Measurements from ENCODE around the gene GPBP1.
"Not testable (repeated sequence)": the region's sequence is repeated elsewhere in the genome, so short reads cannot be mapped to it uniquely, and the experiment has no call there.

GPBP1 gene

DNA sequence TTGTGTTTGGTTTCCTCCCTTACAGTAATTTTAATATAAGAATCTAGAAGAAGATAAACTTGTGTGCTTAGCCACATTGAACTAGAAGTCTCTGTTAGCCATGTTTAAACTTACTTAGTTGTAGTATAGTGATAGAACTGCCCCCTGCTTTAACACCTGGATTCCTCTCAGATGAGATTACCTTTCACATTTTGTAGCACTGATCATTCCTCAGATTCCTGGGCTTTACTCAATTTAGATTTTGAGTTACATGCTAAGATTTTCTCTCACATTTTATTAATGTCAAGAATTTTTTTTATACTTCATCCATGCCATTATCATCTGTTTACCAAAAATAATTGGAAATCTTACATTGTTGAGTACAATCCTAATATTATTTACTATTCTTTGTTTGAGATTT is 70.5 kb downstream of the GPBP1 start:
- Mint-ChIP-seq H3K36me3 (ENCODE audit: insufficient read depth) (peaks cover 50% of the 10 kb centered on the region), H3K4me1 (ENCODE audit: low read depth in 2 of 2) (peaks cover 8 to 36% of the 10 kb centered on the region in 2 donors), H3K4me3 (no peak overlapping the region), H3K27ac (peak overlapping the region in 1 of 2 donors; percentile 71), H3K9me3 (no peaks in the 10 kb centered on the region), H3K27me3 (no peaks in the 10 kb centered on the region)
- ATAC-seq (replicated peaks) (no peak), DNase-seq (no peak)

DNA sequence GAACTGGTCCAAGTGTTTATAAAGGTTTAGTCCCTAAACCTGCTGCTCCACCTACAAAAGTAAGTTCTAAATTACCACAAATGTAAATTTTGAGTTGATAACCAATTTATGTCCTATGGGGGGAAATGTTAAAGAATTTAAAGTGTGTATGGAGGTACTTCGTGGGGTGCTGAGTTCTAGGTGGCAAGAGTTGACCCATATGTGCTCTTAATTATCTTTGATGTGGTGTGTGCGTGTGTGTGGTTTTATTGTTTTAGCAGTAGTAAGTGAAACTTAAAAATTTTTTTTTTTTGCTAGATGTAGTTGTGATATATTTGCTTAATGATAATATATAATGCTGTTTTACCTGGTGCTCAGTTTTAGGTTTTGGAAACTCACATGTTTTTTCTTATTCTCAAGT is 72.6 kb downstream of the GPBP1 start:
- ATAC-seq (replicated peaks) (peak; percentile 99), DNase-seq (peak in 2 of 3 experiments; percentile 5 to 10)
- peaks cover 63% of the 10 kb centered on the region for H3K36me3 Mint-ChIP-seq (ENCODE audit: insufficient read depth)
- no peaks in the 10 kb centered on the region for H3K27me3 Mint-ChIP-seq
- peak overlapping the region; percentile 2 to 40 for H3K4me3 Mint-ChIP-seq
- H3K9me3 Mint-ChIP-seq, result no peaks in the 10 kb centered on the region
- peak overlapping the region; percentile 57 to 83 for H3K27ac Mint-ChIP-seq
- H3K4me1 Mint-ChIP-seq (ENCODE audit: low read depth in 2 of 2), result peaks cover 8 to 34% of the 10 kb centered on the region in 2 donors

DNA sequence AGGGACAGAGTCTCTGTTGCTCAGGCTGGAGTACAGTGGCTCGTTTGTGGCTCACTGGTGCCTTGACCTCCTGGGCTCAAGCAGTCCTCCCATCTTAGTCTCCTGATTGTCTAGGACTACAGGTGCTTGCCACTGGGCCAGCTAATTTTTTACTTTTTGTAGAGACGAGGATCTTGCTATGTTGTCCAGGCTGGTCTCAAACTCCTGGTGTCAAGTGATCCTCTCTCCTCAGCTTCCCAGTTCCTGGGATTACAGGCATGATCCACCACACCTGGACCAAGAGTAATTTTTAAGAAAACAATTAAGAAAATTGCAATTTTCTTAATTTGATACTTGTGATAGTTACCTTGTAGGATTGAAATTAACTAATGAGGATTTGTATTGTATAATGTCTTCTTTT is 73.9 kb downstream of the GPBP1 start:
- no peak for ATAC-seq (replicated peaks)
- peak overlapping the region in 1 of 2 donors; percentile 32 for H3K27ac Mint-ChIP-seq
- no peaks in the 10 kb centered on the region for H3K9me3 Mint-ChIP-seq
- H3K4me1 Mint-ChIP-seq (ENCODE audit: low read depth in 2 of 2), result peaks cover 8 to 30% of the 10 kb centered on the region in 2 donors
- H3K27me3 Mint-ChIP-seq, result no peaks in the 10 kb centered on the region
- H3K36me3 Mint-ChIP-seq (ENCODE audit: insufficient read depth), result peaks cover 71% of the 10 kb centered on the region
- no peak for DNase-seq
- no peak overlapping the region for H3K4me3 Mint-ChIP-seq

DNA sequence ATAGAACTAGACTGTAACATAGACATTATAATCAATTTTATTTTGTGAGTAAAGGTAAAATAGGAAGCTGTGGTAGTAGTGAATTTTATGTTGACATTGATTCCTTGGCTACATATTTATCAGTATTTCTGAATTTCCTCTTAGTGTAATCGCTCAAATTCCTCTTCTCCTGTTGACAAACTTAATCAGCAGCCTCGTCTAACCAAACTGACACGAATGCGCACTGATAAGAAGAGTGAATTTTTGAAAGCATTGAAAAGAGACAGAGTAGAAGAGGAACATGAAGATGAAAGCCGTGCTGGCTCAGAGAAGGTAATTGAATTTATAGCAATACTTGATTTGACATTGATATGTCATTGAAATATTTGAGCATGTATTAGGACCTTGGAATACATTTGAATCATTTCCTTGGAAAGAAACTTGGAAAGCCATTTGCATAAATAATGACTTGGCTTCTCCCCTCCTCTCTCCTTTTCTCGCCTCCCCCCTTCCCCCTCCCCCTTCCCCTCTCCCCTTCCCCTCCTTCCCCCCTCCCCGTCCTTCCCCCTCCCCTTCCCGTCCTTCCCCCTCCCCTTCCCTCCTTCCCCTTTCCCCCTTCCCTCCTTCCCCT is 75.5 kb downstream of the GPBP1 start:
- H3K36me3 Mint-ChIP-seq (ENCODE audit: insufficient read depth), result peaks cover 85% of the 10 kb centered on the region
- no peak for ATAC-seq (replicated peaks)
- peak overlapping the region; percentile 28 to 78 for H3K27ac Mint-ChIP-seq
- H3K9me3 Mint-ChIP-seq, result no peaks in the 10 kb centered on the region
- no peaks in the 10 kb centered on the region for H3K27me3 Mint-ChIP-seq
- no peak for DNase-seq
- H3K4me1 Mint-ChIP-seq (ENCODE audit: low read depth in 2 of 2), result peaks cover 7 to 26% of the 10 kb centered on the region in 2 donors
- H3K4me3 Mint-ChIP-seq, result no peak overlapping the region

DNA sequence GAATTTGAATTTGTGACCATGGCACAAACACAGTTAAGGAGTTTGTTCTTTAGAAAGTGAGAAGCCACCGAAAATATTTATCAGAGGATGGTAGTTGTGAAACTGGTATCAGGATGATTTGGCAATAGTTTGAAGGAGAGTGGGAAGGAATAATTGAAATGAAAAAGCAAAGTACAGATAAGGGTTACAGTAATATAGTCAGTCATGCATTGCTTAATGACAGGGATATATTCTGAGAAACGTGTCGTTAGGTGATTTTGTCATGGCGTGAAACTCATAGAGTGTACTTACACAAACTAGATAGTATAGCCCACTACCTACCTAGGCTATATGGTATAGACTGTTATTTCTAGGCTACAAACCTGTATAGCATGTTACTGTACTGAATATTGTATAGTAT is 84.2 kb downstream of the GPBP1 start:
- ATAC-seq (replicated peaks) (no peak), DNase-seq (no peak)
- H3K4me3 Mint-ChIP-seq, result no peak overlapping the region
- peaks cover 85% of the 10 kb centered on the region for H3K36me3 Mint-ChIP-seq (ENCODE audit: insufficient read depth)
- H3K9me3 Mint-ChIP-seq, result no peaks in the 10 kb centered on the region
- H3K27me3 Mint-ChIP-seq, result no peaks in the 10 kb centered on the region
- peak overlapping the region in 1 of 2 donors; percentile 65 for H3K27ac Mint-ChIP-seq
- peaks cover 15 to 17% of the 10 kb centered on the region in 2 donors for H3K4me1 Mint-ChIP-seq (ENCODE audit: low read depth in 2 of 2)

DNA sequence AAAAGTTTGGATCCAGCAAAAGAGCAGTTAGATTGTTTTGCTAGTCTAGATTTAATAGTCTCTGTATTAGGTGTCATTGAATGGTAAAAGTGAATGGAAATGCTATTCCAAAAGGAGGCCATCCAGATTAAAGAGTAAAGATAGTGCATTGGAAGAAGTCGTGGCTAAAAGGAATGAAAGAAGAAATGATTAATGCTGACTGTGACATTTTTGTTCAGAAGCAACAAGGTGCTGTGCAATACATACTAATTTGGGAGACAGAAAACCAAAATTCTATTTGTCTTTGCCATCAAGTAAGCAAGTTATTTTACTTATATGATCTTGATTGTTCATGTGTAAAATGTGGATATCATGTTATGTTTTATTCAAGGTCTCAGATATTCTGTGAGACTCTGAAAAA is 85.1 kb downstream of the GPBP1 start:
- peaks cover 15 to 17% of the 10 kb centered on the region in 2 donors for H3K4me1 Mint-ChIP-seq (ENCODE audit: low read depth in 2 of 2)
- H3K27me3 Mint-ChIP-seq, result no peaks in the 10 kb centered on the region
- H3K4me3 Mint-ChIP-seq, result no peak overlapping the region
- H3K36me3 Mint-ChIP-seq (ENCODE audit: insufficient read depth), result peaks cover 81% of the 10 kb centered on the region
- DNase-seq, result no peak
- peak overlapping the region in 1 of 2 donors; percentile 3 for H3K27ac Mint-ChIP-seq
- ATAC-seq (replicated peaks), result no peak
- no peaks in the 10 kb centered on the region for H3K9me3 Mint-ChIP-seq

DNA sequence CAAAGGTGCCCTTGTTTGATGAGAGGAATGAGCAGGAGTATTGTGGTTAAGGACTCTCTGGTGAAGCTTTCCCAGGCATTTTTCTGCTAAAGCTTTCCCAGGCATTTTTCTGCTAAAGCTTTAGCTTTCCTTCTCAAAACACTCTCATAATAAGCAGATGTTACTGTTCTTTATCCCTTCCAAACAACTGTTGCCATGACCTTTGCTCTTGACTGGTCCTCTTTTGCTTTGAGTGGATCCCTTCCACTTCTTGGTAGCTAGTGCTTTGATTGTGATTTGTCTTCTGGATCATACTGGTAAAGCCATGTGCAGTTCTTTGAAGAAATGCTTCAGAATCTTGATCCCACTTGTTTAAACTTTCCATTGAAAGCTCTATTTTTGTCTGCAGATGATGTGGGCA is 85.8 kb downstream of the GPBP1 start:
- ATAC-seq (replicated peaks) (no peak), DNase-seq (no peak)
- H3K9me3 Mint-ChIP-seq, result no peaks in the 10 kb centered on the region
- H3K4me3 Mint-ChIP-seq, result no peak overlapping the region
- H3K36me3 Mint-ChIP-seq (ENCODE audit: insufficient read depth), result peaks cover 73% of the 10 kb centered on the region
- no peaks in the 10 kb centered on the region for H3K27me3 Mint-ChIP-seq
- H3K4me1 Mint-ChIP-seq (ENCODE audit: low read depth in 2 of 2), result peaks cover 15 to 17% of the 10 kb centered on the region in 2 donors
- H3K27ac Mint-ChIP-seq, result peak overlapping the region in 1 of 2 donors; percentile 39

DNA sequence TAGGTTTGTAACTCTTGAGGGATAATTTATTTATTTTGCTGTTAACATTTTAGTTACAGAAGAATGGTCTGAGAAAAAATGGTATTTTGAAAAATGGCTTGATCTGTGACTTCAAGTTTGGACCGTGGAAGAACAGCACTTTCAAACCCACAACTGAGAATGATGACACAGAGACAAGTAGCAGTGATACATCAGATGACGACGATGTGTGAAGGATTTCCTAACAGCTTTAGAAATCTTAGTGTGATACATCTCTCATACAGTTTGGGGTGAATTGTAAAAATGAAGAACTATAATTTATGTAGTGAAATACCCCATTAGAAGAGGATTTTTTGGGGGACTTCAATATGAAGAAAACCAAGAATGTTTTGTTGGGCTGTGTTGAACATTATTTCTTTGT is 88.7 kb downstream of the GPBP1 start:
- no peak for ATAC-seq (replicated peaks)
- peaks cover 53% of the 10 kb centered on the region for H3K36me3 Mint-ChIP-seq (ENCODE audit: insufficient read depth)

DNA sequence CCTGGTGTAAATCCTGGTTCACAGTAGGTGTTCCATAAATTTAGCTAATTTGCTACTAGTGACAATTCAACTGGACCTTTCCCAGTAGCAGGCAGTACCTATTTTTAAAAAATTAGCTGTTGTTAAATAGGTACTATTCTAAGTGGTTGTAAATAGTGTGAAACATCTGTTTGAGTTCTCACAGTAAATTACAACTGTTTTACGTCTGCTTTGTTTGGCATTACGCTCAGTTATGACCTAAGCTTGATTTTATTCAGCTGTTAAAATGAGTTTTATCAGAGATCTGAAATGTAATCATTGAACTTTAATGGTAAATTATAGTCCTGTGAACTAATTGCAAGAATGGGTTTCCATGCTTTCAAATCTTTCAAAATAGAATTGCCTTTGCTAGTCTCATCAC is 93.9 kb downstream of the GPBP1 start:
- peaks cover 16% of the 10 kb centered on the region for H3K36me3 Mint-ChIP-seq (ENCODE audit: insufficient read depth)
- H3K27ac Mint-ChIP-seq, result no peak overlapping the region
- H3K4me3 Mint-ChIP-seq, result no peak overlapping the region
- no peaks in the 10 kb centered on the region for H3K9me3 Mint-ChIP-seq
- DNase-seq (no peak), ATAC-seq (replicated peaks) (no peak)
- no peaks in the 10 kb centered on the region for H3K27me3 Mint-ChIP-seq
- H3K4me1 Mint-ChIP-seq (ENCODE audit: low read depth in 2 of 2), result no peaks in the 10 kb centered on the region

More for the DNA sequence above, 88.7 kb downstream of the GPBP1 start:
- H3K4me3 Mint-ChIP-seq, result no peak overlapping the region
- H3K27me3 Mint-ChIP-seq, result no peaks in the 10 kb centered on the region
- H3K9me3 Mint-ChIP-seq, result no peaks in the 10 kb centered on the region
- peak overlapping the region in 1 of 2 donors; percentile 81 for H3K27ac Mint-ChIP-seq
- DNase-seq, result no peak
- H3K4me1 Mint-ChIP-seq (ENCODE audit: low read depth in 2 of 2), result peaks cover 11% of the 10 kb centered on the region in 2 donors

DNA sequence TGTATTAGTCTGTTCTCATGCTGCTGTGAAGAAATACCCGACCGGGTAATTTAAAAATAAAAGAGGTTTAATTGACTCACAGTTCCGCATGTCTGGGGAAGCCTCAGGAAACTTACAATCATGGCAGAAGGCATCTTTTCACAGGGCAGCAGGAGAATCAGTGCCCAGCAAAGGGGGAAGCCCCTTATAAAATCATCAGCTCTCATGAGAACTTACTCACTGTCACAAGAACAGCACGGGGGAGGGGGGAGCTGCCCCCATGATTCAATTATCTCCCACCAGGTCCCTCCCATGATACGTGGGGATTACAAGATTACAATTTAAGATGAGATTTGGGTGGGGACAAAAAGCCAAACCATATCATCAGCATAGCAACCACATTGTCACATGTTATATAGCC is 102.5 kb downstream of the GPBP1 start:
- ATAC-seq (replicated peaks) (no peak), DNase-seq (no peak)
- Mint-ChIP-seq H3K27ac (no peak overlapping the region), H3K27me3 (peaks cover 16 to 17% of the 10 kb centered on the region in 2 donors), H3K4me3 (no peak overlapping the region), H3K4me1 (ENCODE audit: low read depth in 2 of 2) (no peaks in the 10 kb centered on the region), H3K9me3 (no peaks in the 10 kb centered on the region), H3K36me3 (ENCODE audit: insufficient read depth) (no peaks in the 10 kb centered on the region)

DNA sequence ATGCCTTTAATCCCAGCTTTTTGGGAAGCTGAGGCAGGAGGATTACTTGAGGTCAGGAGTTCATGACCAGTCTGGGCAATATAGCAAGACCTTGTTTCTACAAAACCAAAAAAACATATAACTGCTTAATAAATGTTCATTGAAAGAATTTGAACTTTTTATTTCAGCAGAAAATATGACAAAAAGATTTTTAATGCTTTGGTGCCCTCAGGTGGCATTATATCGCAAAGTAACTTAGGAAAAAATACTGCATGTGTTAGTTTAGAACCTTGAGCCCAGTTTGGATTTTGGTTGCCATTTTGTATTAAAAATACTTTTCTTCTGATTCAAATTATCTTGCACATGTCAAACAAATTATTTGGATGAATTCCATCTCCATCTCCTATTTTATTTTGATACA is 103.2 kb downstream of the GPBP1 start:
- H3K27ac Mint-ChIP-seq, result no peak overlapping the region
- no peaks in the 10 kb centered on the region for H3K9me3 Mint-ChIP-seq
- no peak for DNase-seq

DNA sequence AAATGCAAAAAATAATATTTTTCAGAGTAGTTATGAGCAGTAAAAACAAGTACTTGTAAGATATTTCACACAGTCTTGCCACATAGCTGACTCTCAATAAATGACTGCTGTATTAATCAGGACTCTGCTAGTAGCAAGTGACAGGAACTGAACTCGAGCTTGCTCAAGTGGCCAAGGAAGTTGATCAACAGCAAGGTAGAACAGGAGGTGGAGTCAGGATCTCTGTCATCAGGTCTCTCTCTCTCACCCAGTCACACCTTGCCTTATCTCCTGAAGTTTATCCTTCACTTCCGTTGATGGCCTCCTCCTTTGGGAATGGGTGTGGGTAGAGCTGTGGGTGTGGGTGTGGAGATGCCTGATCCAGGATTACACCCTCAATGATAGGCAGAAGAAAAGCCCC is 107.0 kb downstream of the GPBP1 start:
- no peak for DNase-seq
- no peaks in the 10 kb centered on the region for H3K9me3 Mint-ChIP-seq
- H3K4me3 Mint-ChIP-seq, result no peak overlapping the region

More for the DNA sequence above, 103.2 kb downstream of the GPBP1 start:
- no peaks in the 10 kb centered on the region for H3K36me3 Mint-ChIP-seq (ENCODE audit: insufficient read depth)
- no peaks in the 10 kb centered on the region for H3K4me1 Mint-ChIP-seq (ENCODE audit: low read depth in 2 of 2)
- ATAC-seq (replicated peaks), result no peak
- peaks cover 17 to 18% of the 10 kb centered on the region in 2 donors for H3K27me3 Mint-ChIP-seq
- no peak overlapping the region for H3K4me3 Mint-ChIP-seq

DNA sequence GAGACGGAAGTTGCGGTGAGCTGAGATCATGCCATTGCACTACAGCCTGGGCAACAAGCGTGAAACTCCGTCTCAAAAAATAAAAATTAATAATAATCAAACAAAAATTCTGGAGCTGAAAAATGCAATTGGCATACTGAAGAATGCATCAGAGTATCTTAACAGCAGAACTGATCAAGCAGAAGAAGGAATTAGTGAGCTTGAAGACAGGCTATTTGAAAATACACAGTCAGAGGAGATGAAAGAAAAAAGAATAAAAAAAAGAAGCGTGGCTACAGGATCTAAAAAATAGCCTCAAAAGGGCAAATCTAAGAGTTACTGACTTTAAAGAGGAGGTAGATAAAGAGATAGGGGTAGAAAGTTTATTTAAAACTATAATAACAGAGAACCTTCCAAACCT is 111.2 kb downstream of the GPBP1 start:
- DNase-seq; ATAC-seq (replicated peaks); H3K36me3 Mint-ChIP-seq (ENCODE audit: insufficient read depth); H3K27ac Mint-ChIP-seq; H3K9me3 Mint-ChIP-seq; H3K4me3 Mint-ChIP-seq; H3K4me1 Mint-ChIP-seq (ENCODE audit: low read depth in 2 of 2): not testable (repeated sequence)
- H3K27me3 Mint-ChIP-seq, result peaks cover 25 to 30% of the 10 kb centered on the region in 2 donors

More for the DNA sequence above, 107.0 kb downstream of the GPBP1 start:
- Mint-ChIP-seq H3K4me1 (ENCODE audit: low read depth in 2 of 2) (no peaks in the 10 kb centered on the region), H3K36me3 (ENCODE audit: insufficient read depth) (no peaks in the 10 kb centered on the region), H3K27ac (no peak overlapping the region), H3K27me3 (peaks cover 18 to 41% of the 10 kb centered on the region in 2 donors)
- ATAC-seq (replicated peaks), result no peak

DNA sequence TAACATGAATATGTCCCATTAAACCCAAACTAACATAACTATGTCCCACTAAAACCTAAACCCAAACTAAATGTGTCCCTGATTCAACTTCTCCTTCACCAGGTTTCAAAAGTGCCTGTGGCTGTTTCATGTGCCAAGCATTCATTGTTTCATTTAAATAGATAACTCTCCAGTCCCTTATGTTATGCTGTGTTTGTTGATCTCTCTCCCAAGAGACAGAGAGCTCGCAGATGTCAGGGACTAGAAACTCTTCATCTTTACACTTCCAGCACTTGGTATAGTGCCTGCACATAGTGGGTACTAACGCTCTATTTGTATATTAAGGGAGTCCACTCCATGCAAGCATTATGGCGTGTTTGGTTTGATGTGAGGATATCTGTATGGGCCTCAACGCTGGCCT is 118.0 kb downstream of the GPBP1 start:
- Mint-ChIP-seq H3K4me1 (ENCODE audit: low read depth in 2 of 2) (no peaks in the 10 kb centered on the region), H3K9me3 (no peaks in the 10 kb centered on the region), H3K36me3 (ENCODE audit: insufficient read depth) (no peaks in the 10 kb centered on the region), H3K27ac (no peak overlapping the region), H3K27me3 (peaks cover 9 to 17% of the 10 kb centered on the region in 2 donors), H3K4me3 (no peak overlapping the region)
- no peak for ATAC-seq (replicated peaks)
- DNase-seq, result no peak

Measured in effector memory CD8-positive, alpha-beta T cell (primary cell).